Smooth muscle cell of the pulmonary artery (primary cell): ENCODE measurements around the gene RUSC2. TPM values are rescaled to one million over a fixed set of nuclear protein-coding genes. Genes with fewer than 3 reads are reported as not detected.

Experiments
- total RNA-seq: library from RNA; depleted of rRNA; stranded (reverse); fragments of >200 nt; gene quantifications from 2 replicates; pipeline ENCODE4 v1.2.3, GENCODE V29; 2014

RUSC2 gene
- total RNA-seq: 31.5 and 40.1 TPM in 2 replicates

GRCh38 chr9:35489313-35490154 is at the start of gene RUSC2:
RUSC2 (plus strand) TSS chr9:35490111; CDS start chr9:35546522, 56,411 bp downstream.

Other genes starting within 250 kb of the RUSC2 start
- gene TESK1, start 115.2 kb downstream of the RUSC2 start, total RNA-seq: 11.5 and 16.1 TPM in 2 replicates
- gene CD72, start 128.3 kb downstream of the RUSC2 start, total RNA-seq: 0.46 and 0.78 TPM in 2 replicates
- 0.07 TPM in 1 of 2 replicates, not detected in the other for gene SIT1, start 160.8 kb downstream of the RUSC2 start, total RNA-seq
- gene RMRP, start 167.9 kb downstream of the RUSC2 start, total RNA-seq: 20,891 and 22,749 TPM in 2 replicates
- 15.1 and 17.9 TPM in 2 replicates for gene CCDC107, start 168.2 kb downstream of the RUSC2 start, total RNA-seq
- 0.26 and 0.83 TPM in 2 replicates for gene ARHGEF39, start 175.1 kb downstream of the RUSC2 start, total RNA-seq
- gene CA9, start 183.8 kb downstream of the RUSC2 start, total RNA-seq: 10.0 and 181 TPM in 2 replicates
- gene TPM2, start 199.8 kb downstream of the RUSC2 start, total RNA-seq: 511 and 885 TPM in 2 replicates
- 616 and 792 TPM in 2 replicates for gene TLN1, start 242.1 kb downstream of the RUSC2 start, total RNA-seq
- gene CREB3, start 242.6 kb downstream of the RUSC2 start, total RNA-seq: 62.6 and 72.7 TPM in 2 replicates